CD14-positive monocyte (primary cell): ENCODE results near the gene CACNB4. TPM values are rescaled to one million over a fixed set of nuclear protein-coding genes. Genes with fewer than 3 reads are reported as not detected.

ENCODE experiments used
- DNase-seq, 3 donors: peaks; one replicate each; pipeline ENCODE4 v3.0.0-alpha.2; 2011 to 2022
- H2AFZ ChIP-seq: 2 replicates; pipeline ENCODE4 v1.6.0; 2012; ENCODE audit warnings: mild to moderate bottlenecking, low read depth, low read length, inconsistent platforms; ENCODE audit not compliant: insufficient read depth, poor library complexity, severe bottlenecking
- H3K27ac ChIP-seq, 2 donors: 1 replicate in 1 of 2; 2 replicates in 1 of 2; pipeline ENCODE4 v1.5.1; 2012 to 2013; ENCODE audit warnings: low read length in 2 of 2, control low read depth in 1 of 2, inconsistent platforms in 1 of 2, low read depth in 1 of 2, mild to moderate bottlenecking in 1 of 2
- H3K27me3 ChIP-seq, 2 donors: one replicate each; pipeline versions ENCODE4 v1.6.0 to v1.6.1; 2011 to 2013; ENCODE audit warnings: low read length in 2 of 2; ENCODE audit not compliant: control insufficient read depth in 2 of 2, insufficient read depth in 2 of 2
- H3K36me3 ChIP-seq, 2 donors: replicated peaks in 1 of 2; 1 replicate in 1 of 2; 2 replicates in 1 of 2; pipeline versions ENCODE4 v1.5.1 to v1.6.1; 2012 to 2013; ENCODE audit warnings: low read length in 2 of 2, control low read depth in 1 of 2, inconsistent platforms in 1 of 2, mild to moderate bottlenecking in 1 of 2; ENCODE audit not compliant: insufficient read depth in 2 of 2, control insufficient read depth in 1 of 2
- H3K4me1 ChIP-seq, 2 donors: 1 replicate in 1 of 2; 2 replicates in 1 of 2; pipeline versions ENCODE4 v1.5.1 to v1.6.1; 2012 to 2013; ENCODE audit warnings: low read length in 2 of 2, control low read depth in 1 of 2, inconsistent platforms in 1 of 2, mild to moderate bottlenecking in 1 of 2, moderate library complexity in 1 of 2; ENCODE audit not compliant: insufficient read depth in 2 of 2, control insufficient read depth in 1 of 2
- H3K4me2 ChIP-seq: replicated peaks from 2 replicates; pipeline ENCODE3; 2012; ENCODE audit warnings: low read length, moderate library complexity, mild to moderate bottlenecking; ENCODE audit not compliant: poor library complexity, severe bottlenecking; ENCODE audit errors: extremely low read depth
- H3K4me3 ChIP-seq, 3 experiments: fragments of 200-600 bp in 1 of 3; sonication (generic) in 1 of 3; replicated peaks in 1 of 3; 1 replicate in 2 of 3; 2 replicates in 1 of 3; pipeline ENCODE4 v1.5.1; 2011 to 2013; ENCODE audit warnings: low read length in 3 of 3, mild to moderate bottlenecking in 3 of 3, control low read depth in 2 of 3, low read depth in 2 of 3, inconsistent platforms in 1 of 3, moderate library complexity in 1 of 3
- H3K79me2 ChIP-seq: 2 replicates; pipeline ENCODE4 v1.6.0; 2012; ENCODE audit warnings: mild to moderate bottlenecking, control low read depth, inconsistent platforms, low read length, moderate library complexity; ENCODE audit not compliant: insufficient read depth
- H3K9ac ChIP-seq: 2 replicates; pipeline ENCODE4 v1.6.0; 2017; ENCODE audit warnings: low read length, mild to moderate bottlenecking; ENCODE audit not compliant: insufficient read depth, poor library complexity, severe bottlenecking
- H3K9me3 ChIP-seq, 2 donors: replicated peaks in 1 of 2; 1 replicate in 1 of 2; 2 replicates in 1 of 2; pipeline versions ENCODE4 v1.5.1 to v1.6.1; 2012 to 2013; ENCODE audit warnings: low read length in 2 of 2, control low read depth in 1 of 2; ENCODE audit not compliant: control insufficient read depth in 1 of 2, insufficient read depth in 1 of 2
- H4K20me1 ChIP-seq: 2 replicates; pipeline ENCODE4 v1.6.0; 2012; ENCODE audit warnings: mild to moderate bottlenecking, low read length, control low read depth, moderate library complexity; ENCODE audit not compliant: insufficient read depth
- H3K27ac Mint-ChIP-seq, 7 donors: one replicate each; pipeline ENCODE4 v1.8.0; 2020; ENCODE audit warnings: mild to moderate bottlenecking in 7 of 7, mixed read lengths in 7 of 7, moderate library complexity in 6 of 7, inconsistent platforms in 2 of 7
- H3K27me3 Mint-ChIP-seq, 3 donors: one replicate each; pipeline ENCODE4 v1.8.0; 2021 to 2022; ENCODE audit warnings: low read depth in 3 of 3, mild to moderate bottlenecking in 3 of 3, mixed read lengths in 3 of 3, moderate library complexity in 3 of 3, inconsistent platforms in 1 of 3
- H3K36me3 Mint-ChIP-seq, 2 donors: one replicate each; pipeline ENCODE4 v1.8.0; 2020; ENCODE audit warnings: mixed read lengths in 2 of 2, inconsistent platforms in 1 of 2, mild to moderate bottlenecking in 1 of 2
- H3K4me1 Mint-ChIP-seq: one replicate; pipeline ENCODE4 v1.8.0; 2020; ENCODE audit warnings: mild to moderate bottlenecking, mixed read lengths
- H3K4me3 Mint-ChIP-seq, 2 donors: one replicate each; pipeline ENCODE4 v1.8.0; 2020; ENCODE audit warnings: mild to moderate bottlenecking in 2 of 2, mixed read lengths in 2 of 2, moderate library complexity in 1 of 2
- H3K9me3 Mint-ChIP-seq, 7 donors: one replicate each; pipeline ENCODE4 v1.8.0; 2020 to 2022; ENCODE audit warnings: mixed read lengths in 7 of 7, mild to moderate bottlenecking in 6 of 7, moderate library complexity in 6 of 7, inconsistent platforms in 2 of 7
- WGBS: methylation state at CpG from one replicate; pipeline ENCODE4 v1.1.5; 2013; ENCODE audit warnings: missing lambda C conversion rate; ENCODE audit not compliant: insufficient coverage; 5-methylcytosine and 5-hydroxymethylcytosine counted together
- intact Hi-C, 2 donors: fragments of 100-400 bp; cut with micrococcal nuclease; formaldehyde crosslinking; loops; one replicate each; pipeline versions ENCODE4 v1.15.0 to v1.15.1; 2023
- polyA plus RNA-seq, 3 donors: library from polyadenylated mRNA; depleted of rRNA in 1 of 3; unstranded in 2 of 3; stranded (reverse) in 1 of 3; fragments of 300-500 nt in 2 of 3; fragments of >200 nt in 1 of 3; fragmentation: Illumina TruSeq in 2 of 3; gene quantifications; 1 replicate in 2 of 3; 2 replicates in 1 of 3; pipeline ENCODE4 v1.2.3, GENCODE V29; 2012 to 2021
- small RNA-seq: library from RNA; depleted of rRNA; stranded (forward); fragments of <200 nt; gene quantifications from one replicate; pipeline ENCODE3, GENCODE V24; 2012; ENCODE audit warnings: low read depth; ENCODE audit not compliant: insufficient read length
- TF ChIP-seq, protein P1 (sequence below): fragments of 200-600 bp; IDR thresholded peaks from one replicate; pipeline ENCODE4 v1.8.0; 2022; ENCODE audit warnings: antibody characterized with exemption, mild to moderate bottlenecking

Gene CACNB4
- polyA plus RNA-seq, 3 donors, result 0.44 to 1.9 (median 1.1) TPM

DNA sequence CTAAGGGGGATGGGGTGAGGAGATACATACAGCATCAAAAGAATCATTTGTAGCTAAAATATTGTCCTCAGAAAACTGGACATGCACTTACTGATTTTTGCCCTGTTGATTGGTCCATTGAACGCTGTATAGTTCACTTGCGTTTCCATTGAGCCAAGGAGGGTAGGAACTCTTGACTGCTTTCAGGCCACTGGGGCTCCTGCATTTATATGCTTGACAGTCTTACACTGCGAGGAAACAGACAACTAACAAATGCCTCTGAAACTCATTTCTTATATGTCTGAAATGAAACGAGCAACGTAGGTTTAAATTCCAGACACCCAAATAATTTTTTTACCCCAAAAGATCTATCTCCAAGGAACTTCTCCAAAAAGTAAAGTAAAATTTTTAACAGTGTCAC lies 312.8 kb downstream of the CACNB4 start:
- no peak for DNase-seq
- Histone ChIP-seq H2AFZ (no peak overlapping the region), H3K27ac (no peak overlapping the region), H4K20me1 (no peaks in the 10 kb centered on the region), H3K4me2 (no peak overlapping the region), H3K36me3 (peaks cover 36 to 68% of the 10 kb centered on the region in 2 donors), H3K9ac (no peak overlapping the region), H3K4me3 (no peak overlapping the region), H3K27me3 (no peaks in the 10 kb centered on the region), H3K9me3 (no peaks in the 10 kb centered on the region), H3K79me2 (no peaks in the 10 kb centered on the region), H3K4me1 (no peaks in the 10 kb centered on the region)
- intact Hi-C loops, result no loop called here
- 97% methylated on average over 3 of the region's 5 CpGs for WGBS
- no peak overlapping the region for H3K27ac Mint-ChIP-seq
- peaks cover 0 to 2% (median 0%) of the 10 kb centered on the region in 3 donors for H3K27me3 Mint-ChIP-seq
- peaks cover 42 to 60% of the 10 kb centered on the region in 2 donors for H3K36me3 Mint-ChIP-seq
- H3K9me3 Mint-ChIP-seq, result peaks cover 0 to 2% (median 0%) of the 10 kb centered on the region in 7 donors
- H3K4me3 Mint-ChIP-seq, result no peak overlapping the region
- H3K4me1 Mint-ChIP-seq, result no peaks in the 10 kb centered on the region
- TF ChIP-seq, protein P1, sequence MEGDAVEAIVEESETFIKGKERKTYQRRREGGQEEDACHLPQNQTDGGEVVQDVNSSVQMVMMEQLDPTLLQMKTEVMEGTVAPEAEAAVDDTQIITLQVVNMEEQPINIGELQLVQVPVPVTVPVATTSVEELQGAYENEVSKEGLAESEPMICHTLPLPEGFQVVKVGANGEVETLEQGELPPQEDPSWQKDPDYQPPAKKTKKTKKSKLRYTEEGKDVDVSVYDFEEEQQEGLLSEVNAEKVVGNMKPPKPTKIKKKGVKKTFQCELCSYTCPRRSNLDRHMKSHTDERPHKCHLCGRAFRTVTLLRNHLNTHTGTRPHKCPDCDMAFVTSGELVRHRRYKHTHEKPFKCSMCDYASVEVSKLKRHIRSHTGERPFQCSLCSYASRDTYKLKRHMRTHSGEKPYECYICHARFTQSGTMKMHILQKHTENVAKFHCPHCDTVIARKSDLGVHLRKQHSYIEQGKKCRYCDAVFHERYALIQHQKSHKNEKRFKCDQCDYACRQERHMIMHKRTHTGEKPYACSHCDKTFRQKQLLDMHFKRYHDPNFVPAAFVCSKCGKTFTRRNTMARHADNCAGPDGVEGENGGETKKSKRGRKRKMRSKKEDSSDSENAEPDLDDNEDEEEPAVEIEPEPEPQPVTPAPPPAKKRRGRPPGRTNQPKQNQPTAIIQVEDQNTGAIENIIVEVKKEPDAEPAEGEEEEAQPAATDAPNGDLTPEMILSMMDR, result no peak

DNA sequence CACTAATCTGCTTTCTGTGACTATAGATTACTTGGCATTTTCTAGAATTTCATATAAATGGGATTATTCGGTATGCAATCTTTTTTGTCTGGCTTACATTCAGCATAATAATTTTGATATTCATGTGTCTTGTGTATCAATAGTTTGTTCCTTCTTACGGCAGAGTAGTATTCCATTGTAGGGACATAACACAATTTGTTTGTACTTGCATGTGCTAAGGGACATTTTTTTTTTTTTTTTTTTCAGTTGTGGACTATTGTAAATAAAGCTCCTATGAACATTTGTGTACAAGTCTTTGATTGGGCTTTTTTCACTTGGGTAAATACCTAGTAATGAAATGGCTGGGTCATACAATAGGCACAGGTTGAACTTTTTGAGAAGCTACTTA lies 315.7 kb downstream of the CACNB4 start:
- Histone ChIP-seq H4K20me1 (no peaks in the 10 kb centered on the region), H3K4me1 (no peaks in the 10 kb centered on the region), H3K27me3 (no peaks in the 10 kb centered on the region), H3K9ac (no peak overlapping the region), H3K9me3 (no peaks in the 10 kb centered on the region), H2AFZ (no peak overlapping the region), H3K36me3 (peaks cover 38 to 71% of the 10 kb centered on the region in 2 donors), H3K79me2 (no peaks in the 10 kb centered on the region), H3K4me2 (no peak overlapping the region), H3K4me3 (no peak overlapping the region), H3K27ac (no peak overlapping the region)
- no peaks in the 10 kb centered on the region for H3K4me1 Mint-ChIP-seq
- no peak overlapping the region for H3K27ac Mint-ChIP-seq
- no peak overlapping the region for H3K4me3 Mint-ChIP-seq
- peaks cover 55 to 73% of the 10 kb centered on the region in 2 donors for H3K36me3 Mint-ChIP-seq
- DNase-seq, result no peak
- H3K27me3 Mint-ChIP-seq, result peaks cover 0 to 2% (median 0%) of the 10 kb centered on the region in 3 donors
- TF ChIP-seq, protein P1, result no peak
- intact Hi-C loops, result no loop called here
- H3K9me3 Mint-ChIP-seq, result peaks cover 0 to 8% (median 2%) of the 10 kb centered on the region in 7 donors
- no CpG with 5 or more reads among the region's 2 CpGs for WGBS

Small RNA genes within 50 kb of the gene (small RNA-seq; reads per million reads assigned to genes)
- not detected for gene RPL30P2

Other genes with a start within 250 kb of the CACNB4 start
- 10 to 100 TPM in 1 of 3 donors, 1 to 10 TPM in 2; 6.9 to 12.6 (median 8.2) TPM for gene STAM2, start 76.7 kb upstream of the CACNB4 start, polyA plus RNA-seq
- gene FMNL2, start 236.1 kb upstream of the CACNB4 start, polyA plus RNA-seq, result 1 to 10 TPM in 1 of 3 donors, under 1 TPM in 2; 0.28 to 3.2 (median 0.71) TPM